SK-N-SH treated with all-trans-retinoic acid at 6 μM for 48 hours (cell line): ENCODE results near the gene ABCG4.

ENCODE experiments used
- ATAC-seq: fragments of 200-7000 bp; cut with Tn5 transposase; 3 replicates; pipeline ENCODE4 v1.9.1; 2020; ENCODE audit warnings: mild to moderate bottlenecking, moderate library complexity
- ARNTL ChIP-seq: fragments of 450-650 bp; formaldehyde crosslinking; IDR thresholded peaks from 2 replicates; pipeline ENCODE4 v1.5.0; 2020; ENCODE audit warnings: low read depth, mild to moderate bottlenecking, moderate library complexity, borderline replicate concordance
- BACH2 ChIP-seq: fragments of 250-450 bp; sonication (Bioruptor Pico); IDR thresholded peaks from 2 replicates; pipeline ENCODE4 v1.9.0; 2021; ENCODE audit warnings: mild to moderate bottlenecking, borderline replicate concordance
- CREB5 ChIP-seq: fragments of 250-450 bp; sonication (Bioruptor Pico); IDR thresholded peaks from 2 replicates; pipeline ENCODE4 v1.5.1; 2020; ENCODE audit warnings: low read depth, mild to moderate bottlenecking, moderate library complexity
- CSDC2 ChIP-seq: fragments of 250-450 bp; sonication (Bioruptor Pico); IDR thresholded peaks from 2 replicates; pipeline ENCODE4 v1.5.0; 2020; ENCODE audit warnings: mild to moderate bottlenecking, moderate library complexity
- ESRRG ChIP-seq: fragments of 250-450 bp; sonication (Bioruptor Pico); IDR thresholded peaks from 2 replicates; pipeline ENCODE4 v1.6.1; 2021; ENCODE audit warnings: mild to moderate bottlenecking
- GLIS3 ChIP-seq: fragments of 250-450 bp; sonication (Bioruptor Pico); IDR thresholded peaks from 2 replicates; pipeline ENCODE4 v1.5.0; 2020; ENCODE audit warnings: mild to moderate bottlenecking, moderate library complexity
- ISL1 ChIP-seq: fragments of 250-450 bp; sonication (Bioruptor Pico); IDR thresholded peaks from 2 replicates; pipeline ENCODE4 v2.1.2; 2022; ENCODE audit warnings: mild to moderate bottlenecking, moderate library complexity
- OSR1 ChIP-seq: fragments of 250-450 bp; sonication (Bioruptor Pico); IDR thresholded peaks from 2 replicates; pipeline ENCODE4 v1.8.0; 2022; ENCODE audit warnings: moderate library complexity, mild to moderate bottlenecking, inconsistent platforms
- PATZ1 ChIP-seq: fragments of 250-450 bp; sonication (Bioruptor Pico); IDR thresholded peaks from 2 replicates; pipeline ENCODE4 v1.8.0; 2020; ENCODE audit warnings: mild to moderate bottlenecking, moderate library complexity, borderline replicate concordance
- PPARA ChIP-seq: fragments of 250-450 bp; sonication (Bioruptor Pico); IDR thresholded peaks from 2 replicates; pipeline ENCODE4 v1.5.0; 2020; ENCODE audit warnings: mild to moderate bottlenecking, borderline replicate concordance
- RARB ChIP-seq: fragments of 250-450 bp; sonication (Bioruptor Pico); IDR thresholded peaks from 2 replicates; pipeline ENCODE4 v1.8.0; 2021; ENCODE audit warnings: mild to moderate bottlenecking, moderate library complexity
- SNAI2 ChIP-seq: fragments of 250-450 bp; sonication (Bioruptor Pico); IDR thresholded peaks from 2 replicates; pipeline ENCODE4 v1.5.0; 2020; ENCODE audit warnings: mild to moderate bottlenecking, moderate library complexity
- TCF4 ChIP-seq: fragments of 250-450 bp; sonication (Bioruptor Pico); IDR thresholded peaks from 2 replicates; pipeline ENCODE4 v1.8.0; 2021; ENCODE audit warnings: mild to moderate bottlenecking, moderate library complexity, borderline replicate concordance
- TSHZ2 ChIP-seq: fragments of 250-450 bp; sonication (Bioruptor Pico); IDR thresholded peaks from 2 replicates; pipeline ENCODE4 v1.5.0; 2020; ENCODE audit warnings: mild to moderate bottlenecking, moderate library complexity
- ZFP30 ChIP-seq: fragments of 450-650 bp; formaldehyde crosslinking; IDR thresholded peaks from 2 replicates; pipeline ENCODE4 v1.5.0; 2022; ENCODE audit warnings: mild to moderate bottlenecking, moderate library complexity
- ZNF565 ChIP-seq: fragments of 450-650 bp; formaldehyde crosslinking; conservative IDR thresholded peaks from 2 replicates; pipeline ENCODE4 v1.5.0; 2020; ENCODE audit warnings: low read depth, mild to moderate bottlenecking, moderate library complexity
- ZNF8 ChIP-seq: fragments of 450-650 bp; formaldehyde crosslinking; IDR thresholded peaks from 2 replicates; pipeline ENCODE4 v1.5.0; 2020; ENCODE audit warnings: mild to moderate bottlenecking, moderate library complexity
- TF ChIP-seq, protein P1 (sequence below): fragments of 250-450 bp; sonication (Bioruptor Pico); IDR thresholded peaks from 2 replicates; pipeline ENCODE4 v1.5.1; 2021; ENCODE audit warnings: mild to moderate bottlenecking, moderate library complexity
- TF ChIP-seq, protein P2 (sequence below): fragments of 250-450 bp; sonication (Bioruptor Pico); IDR thresholded peaks from 2 replicates; pipeline ENCODE4 v1.8.0; 2021; ENCODE audit warnings: low read depth, mild to moderate bottlenecking, moderate library complexity, borderline replicate concordance

ABCG4 gene

GRCh38 chr11:119114351-119114750, 34.5 kb upstream of the ABCG4 start:
- ATAC-seq: no peak
- TF ChIP-seq, protein P1, sequence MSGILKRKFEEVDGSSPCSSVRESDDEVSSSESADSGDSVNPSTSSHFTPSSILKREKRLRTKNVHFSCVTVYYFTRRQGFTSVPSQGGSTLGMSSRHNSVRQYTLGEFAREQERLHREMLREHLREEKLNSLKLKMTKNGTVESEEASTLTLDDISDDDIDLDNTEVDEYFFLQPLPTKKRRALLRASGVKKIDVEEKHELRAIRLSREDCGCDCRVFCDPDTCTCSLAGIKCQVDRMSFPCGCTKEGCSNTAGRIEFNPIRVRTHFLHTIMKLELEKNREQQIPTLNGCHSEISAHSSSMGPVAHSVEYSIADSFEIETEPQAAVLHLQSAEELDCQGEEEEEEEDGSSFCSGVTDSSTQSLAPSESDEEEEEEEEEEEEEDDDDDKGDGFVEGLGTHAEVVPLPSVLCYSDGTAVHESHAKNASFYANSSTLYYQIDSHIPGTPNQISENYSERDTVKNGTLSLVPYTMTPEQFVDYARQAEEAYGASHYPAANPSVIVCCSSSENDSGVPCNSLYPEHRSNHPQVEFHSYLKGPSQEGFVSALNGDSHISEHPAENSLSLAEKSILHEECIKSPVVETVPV (CRISPR knock-in tag): no peak
- TF ChIP-seq ZNF565 (CRISPR knock-in tag): no peak
- TF ChIP-seq TSHZ2: no peak
- no peak for TF ChIP-seq ESRRG
- TF ChIP-seq BACH2 (CRISPR knock-in tag): no peak
- no peak for TF ChIP-seq PPARA (CRISPR knock-in tag)
- no peak for TF ChIP-seq RARB
- TF ChIP-seq ARNTL: no peak
- no peak for TF ChIP-seq OSR1 (CRISPR knock-in tag)
- TF ChIP-seq ISL1 (CRISPR knock-in tag): no peak
- TF ChIP-seq CREB5 (CRISPR knock-in tag): no peak
- no peak for TF ChIP-seq PATZ1
- no peak for TF ChIP-seq ZNF8
- TF ChIP-seq CSDC2 (CRISPR knock-in tag): no peak
- TF ChIP-seq GLIS3: no peak
- TF ChIP-seq SNAI2 (CRISPR knock-in tag): no peak
- TF ChIP-seq TCF4 (CRISPR knock-in tag): no peak
- TF ChIP-seq, protein P2, sequence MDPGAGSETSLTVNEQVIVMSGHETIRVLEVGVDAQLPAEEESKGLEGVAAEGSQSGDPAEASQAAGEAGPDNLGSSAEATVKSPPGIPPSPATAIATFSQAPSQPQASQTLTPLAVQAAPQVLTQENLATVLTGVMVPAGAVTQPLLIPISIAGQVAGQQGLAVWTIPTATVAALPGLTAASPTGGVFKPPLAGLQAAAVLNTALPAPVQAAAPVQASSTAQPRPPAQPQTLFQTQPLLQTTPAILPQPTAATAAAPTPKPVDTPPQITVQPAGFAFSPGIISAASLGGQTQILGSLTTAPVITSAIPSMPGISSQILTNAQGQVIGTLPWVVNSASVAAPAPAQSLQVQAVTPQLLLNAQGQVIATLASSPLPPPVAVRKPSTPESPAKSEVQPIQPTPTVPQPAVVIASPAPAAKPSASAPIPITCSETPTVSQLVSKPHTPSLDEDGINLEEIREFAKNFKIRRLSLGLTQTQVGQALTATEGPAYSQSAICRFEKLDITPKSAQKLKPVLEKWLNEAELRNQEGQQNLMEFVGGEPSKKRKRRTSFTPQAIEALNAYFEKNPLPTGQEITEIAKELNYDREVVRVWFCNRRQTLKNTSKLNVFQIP (CRISPR knock-in tag): no peak

- TF ChIP-seq ESRRG (no peak), PPARA (CRISPR knock-in tag) (no peak), ZNF565 (CRISPR knock-in tag) (no peak), ARNTL (no peak), ZNF8 (no peak), CREB5 (CRISPR knock-in tag) (no peak), GLIS3 (no peak), ZFP30 (CRISPR knock-in tag) (no peak), ISL1 (CRISPR knock-in tag) (no peak), CSDC2 (CRISPR knock-in tag) (no peak), RARB (no peak)
- TF ChIP-seq, protein P2 (CRISPR knock-in tag): no peak
- TF ChIP-seq, all 23 proteins: peak for 0
- ATAC-seq: no peak
Measured at GRCh38 chr11:119115484-119116234, 33.2 kb upstream of the ABCG4 start.
